NCI-H2196 (cell line): Measurements from ENCODE around the gene MEIKIN.
"Not testable (repeated sequence)": the region's sequence is repeated elsewhere in the genome, so short reads cannot be mapped to it uniquely, and the experiment has no call there.

Source experiments
- DNase-seq: peaks from one replicate; lab custom pipeline; 2025; ENCODE audit not compliant: unreplicated experiment; lab: John Stamatoyannopoulos, UW

MEIKIN gene

DNA sequence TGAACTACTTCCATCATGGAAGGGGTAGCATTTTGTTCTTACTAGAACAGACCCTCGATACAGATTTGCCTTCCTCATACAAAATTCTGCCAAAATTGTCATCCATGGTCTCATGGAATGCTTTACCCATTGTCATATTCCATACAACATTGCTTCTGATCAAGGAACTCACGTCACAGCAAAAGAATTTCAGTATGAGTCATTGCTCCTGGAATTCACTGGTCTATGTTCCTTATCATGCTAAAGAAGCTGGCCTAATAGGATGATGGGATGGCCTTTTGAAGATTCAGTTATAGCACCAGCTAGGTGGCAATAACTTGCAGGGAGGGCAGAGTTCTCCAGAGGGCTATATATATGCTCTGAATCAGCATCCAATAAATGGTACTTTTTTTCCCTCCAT is 130.5 kb downstream of the MEIKIN start:
- no peak for DNase-seq

DNA sequence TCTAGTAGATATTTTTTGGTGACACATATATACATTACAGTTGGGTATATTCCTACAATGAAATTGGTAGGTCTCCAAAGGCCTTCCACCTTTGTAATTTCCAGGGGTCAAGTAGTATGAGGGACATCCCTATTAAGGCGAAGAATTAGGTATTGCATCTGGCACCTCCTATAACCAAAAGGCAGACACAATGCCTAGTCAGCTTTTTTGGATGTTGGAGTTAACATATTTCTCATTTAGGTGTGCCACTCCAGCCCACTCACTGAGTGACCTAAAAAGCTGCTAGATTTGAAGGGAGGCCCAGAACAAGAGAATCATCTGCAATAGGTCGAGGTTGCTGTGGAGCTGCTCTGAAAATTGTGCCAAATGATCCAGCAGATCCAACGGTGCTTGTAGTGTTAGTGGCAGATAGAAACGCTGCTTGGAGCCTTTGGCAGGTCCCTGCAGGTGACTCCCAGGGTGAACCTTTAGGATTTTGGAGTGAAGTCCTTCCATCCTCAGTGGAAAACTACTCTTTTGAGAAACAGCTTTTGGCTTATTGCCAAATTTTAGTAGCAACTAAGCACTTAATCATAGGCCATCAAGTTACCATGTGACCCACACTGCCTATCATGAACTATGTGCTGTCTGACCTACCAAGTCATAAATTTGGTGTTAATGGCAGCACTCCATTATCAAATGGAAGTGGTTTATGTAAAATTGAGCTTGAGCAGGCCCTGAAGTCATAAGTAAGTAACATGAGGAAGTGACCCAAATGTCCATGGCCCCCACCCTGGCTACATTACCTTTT is 132.9 kb downstream of the MEIKIN start:
- DNase-seq: no peak

DNA sequence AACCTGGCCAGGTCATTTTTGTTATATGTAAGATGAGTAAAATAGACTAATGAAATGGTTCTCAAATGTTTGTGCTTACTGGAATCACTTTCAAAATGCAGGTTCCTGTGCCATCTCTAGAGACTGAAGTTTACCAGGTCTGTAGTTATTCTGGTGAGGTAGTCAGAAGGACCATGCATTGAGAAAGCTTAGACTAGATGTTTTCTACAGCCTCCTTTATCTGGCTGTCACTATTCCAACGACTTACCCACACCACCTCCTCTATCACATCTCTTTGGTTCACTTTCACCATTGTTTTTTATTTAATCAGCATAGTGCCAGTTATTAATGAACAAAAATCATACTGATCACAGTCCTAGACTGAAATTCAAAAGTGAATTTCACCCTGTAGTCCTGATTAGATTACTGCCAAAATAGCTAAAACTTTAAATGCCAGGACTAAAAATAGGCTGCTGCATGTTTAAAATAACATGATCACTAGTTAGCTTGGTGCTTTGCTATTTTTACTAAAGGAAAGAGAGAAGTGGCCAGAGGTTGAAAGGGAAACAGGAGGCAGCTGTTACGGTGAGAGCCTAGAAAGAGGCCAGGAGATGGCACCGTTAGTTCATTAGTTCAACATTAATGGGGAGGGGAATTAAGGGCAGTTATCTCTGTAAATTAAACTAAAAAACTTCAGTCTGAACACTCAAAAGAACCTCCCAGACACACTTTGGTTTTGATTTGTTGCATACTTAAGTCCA is 134.8 kb downstream of the MEIKIN start:
- peak; percentile 5 for DNase-seq

DNA sequence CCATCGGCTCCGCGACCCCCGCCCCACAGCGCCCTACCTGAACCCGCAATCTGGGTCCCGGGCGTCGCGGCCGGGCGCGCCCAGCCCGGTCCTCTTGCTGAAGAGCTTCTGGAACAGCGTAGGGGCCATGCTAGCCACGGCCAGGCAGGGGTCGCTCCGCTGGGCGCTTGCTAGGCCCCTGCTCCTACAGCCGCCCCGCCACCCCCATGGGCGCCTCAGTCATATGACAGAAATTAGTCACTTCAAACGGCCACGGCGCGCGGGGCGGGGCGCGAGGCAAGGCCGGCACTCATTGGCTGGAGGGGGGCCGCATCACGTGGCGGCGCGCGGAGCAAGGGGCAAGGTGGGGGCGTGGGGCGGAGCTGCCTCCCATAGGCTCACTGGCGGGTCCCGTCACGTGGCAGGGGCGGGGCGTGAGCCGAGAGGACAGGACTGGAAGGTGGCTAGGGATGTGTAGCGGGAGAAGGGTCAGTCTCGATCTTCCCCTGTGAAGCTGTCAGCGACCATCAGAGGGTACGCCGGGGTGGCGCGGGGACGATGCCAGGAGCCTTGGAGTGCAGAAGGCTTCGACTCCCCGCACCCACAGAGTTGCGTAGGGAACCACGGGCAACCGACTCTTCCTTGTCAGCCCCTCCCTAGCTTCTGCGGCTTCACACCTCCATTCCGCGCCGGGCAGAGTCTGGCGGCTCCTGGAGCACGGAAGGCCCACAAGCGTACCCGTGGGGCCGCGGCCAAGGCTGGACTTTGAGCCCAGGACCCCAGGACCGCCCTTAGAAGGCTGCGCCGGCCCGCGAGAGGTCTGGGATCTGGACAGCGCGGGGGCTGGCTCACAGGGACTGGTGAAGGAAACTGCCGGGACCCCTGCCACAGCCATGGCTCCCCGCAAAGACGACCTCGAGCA is 148.4 kb downstream of the MEIKIN start, which contains the start of gene FNIP1:
Gene FNIP1, minus strand, starts transcription at position 225 of the 901 bp plus-strand sequence. Its CDS starts 96 bp downstream, at position 129.
- peak; percentile 98 for DNase-seq

- peak; percentile 8 for DNase-seq
Observed at GRCh38 chr5:131795879-131796792, 149.3 kb downstream of the MEIKIN start.

DNA sequence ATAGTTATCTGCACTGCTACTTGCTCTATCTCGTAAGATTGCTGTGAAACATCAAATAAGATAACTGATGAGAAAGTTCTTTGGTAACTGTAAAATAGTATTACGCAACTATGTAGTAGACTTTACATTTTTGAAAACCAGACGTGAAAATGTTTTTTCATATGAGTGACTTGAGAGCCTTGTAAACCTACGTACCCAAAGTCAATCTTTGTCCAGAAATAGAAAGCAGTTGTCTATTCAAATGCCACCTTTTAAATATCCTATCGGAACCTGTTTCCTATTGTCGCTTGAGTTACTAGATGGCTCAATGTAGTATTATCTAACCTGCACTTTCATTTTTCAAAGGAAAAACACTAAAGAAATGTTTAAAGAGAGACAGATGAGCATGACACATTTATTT is 150.2 kb downstream of the MEIKIN start:
- no peak for DNase-seq

DNA sequence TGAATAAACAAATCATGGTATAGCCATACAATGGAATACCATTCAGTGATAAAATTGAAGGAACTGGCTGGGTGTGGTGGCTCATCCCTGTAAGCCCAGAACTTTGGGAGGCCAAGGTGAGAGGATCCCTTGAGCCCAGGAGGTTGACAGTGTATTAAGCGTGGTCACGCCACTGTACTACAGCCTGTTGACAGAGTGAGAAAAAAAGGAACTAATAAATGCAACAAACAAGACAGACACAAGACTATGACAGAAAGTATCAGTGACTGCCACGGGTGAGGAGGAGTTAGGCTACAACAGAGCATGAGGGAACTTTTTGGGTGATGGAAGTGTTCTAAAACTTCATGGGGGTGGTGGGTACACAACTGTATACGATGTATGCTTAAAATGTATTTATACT is 150.9 kb downstream of the MEIKIN start:
- no peak for DNase-seq

- DNase-seq: no peak
Observed at GRCh38 chr5:131792896-131793295, 152.6 kb downstream of the MEIKIN start.

DNA sequence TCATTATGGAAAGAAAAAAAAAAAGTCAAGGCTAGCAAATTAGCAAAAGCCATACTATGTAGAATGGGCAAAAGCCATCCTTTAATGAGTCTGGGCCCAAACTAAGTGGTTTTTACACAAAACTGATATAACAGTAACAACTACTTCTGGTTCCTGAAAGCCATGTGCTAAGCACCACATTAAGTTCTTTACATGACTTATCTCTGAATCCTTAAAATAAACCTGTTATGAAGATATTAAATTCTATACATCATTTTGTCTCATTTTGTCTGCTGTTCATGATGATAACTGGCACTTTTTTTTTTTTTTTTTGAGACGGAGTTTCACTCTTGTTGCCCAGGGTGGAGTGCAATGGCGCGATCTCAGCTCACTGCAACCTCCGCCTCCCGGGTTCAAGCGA is 153.6 kb downstream of the MEIKIN start:
- DNase-seq: no peak

GRCh38 chr5:131790550-131790949 is 154.9 kb downstream of the MEIKIN start:
- no peak for DNase-seq

DNA sequence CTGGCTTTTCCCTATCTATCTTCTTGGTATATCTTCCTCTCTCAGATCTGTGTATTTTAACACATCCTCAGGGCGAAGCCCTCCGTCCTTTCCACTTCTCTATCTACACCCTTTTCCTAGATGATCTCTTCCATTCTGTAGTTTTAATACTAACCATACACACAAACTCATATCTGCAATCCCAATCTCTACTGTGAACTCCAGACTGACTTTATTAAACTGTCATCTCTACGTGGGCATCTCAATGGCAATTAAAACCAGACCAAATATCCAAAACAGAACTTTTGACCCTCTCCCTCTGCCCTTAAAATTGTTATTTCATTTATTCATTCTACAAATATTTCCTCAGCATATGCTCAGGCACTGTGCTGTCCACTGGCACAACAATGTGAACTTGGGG is 155.7 kb downstream of the MEIKIN start:
- DNase-seq: no peak

DNA sequence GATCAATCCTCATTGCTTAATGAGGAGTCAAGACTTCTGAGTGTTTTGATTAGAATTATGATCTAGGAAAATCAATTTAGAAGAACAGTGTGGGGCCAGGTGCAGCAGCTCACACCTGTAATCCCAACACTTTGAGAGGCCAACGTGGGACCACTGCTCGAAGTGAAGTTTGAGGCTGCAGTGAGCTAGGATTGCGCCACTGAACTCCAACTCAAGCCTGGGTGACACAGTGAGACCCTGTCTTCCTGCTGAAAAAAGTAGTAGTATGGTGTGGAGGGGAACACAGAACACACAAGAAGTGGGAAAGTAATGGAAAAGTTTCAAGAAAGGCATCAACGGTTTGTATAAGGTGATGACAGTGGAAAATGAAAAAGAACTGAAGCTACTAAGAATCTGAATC is 157.7 kb downstream of the MEIKIN start:
- DNase-seq: no peak

GRCh38 chr5:131786900-131787692 is 158.4 kb downstream of the MEIKIN start:
- no peak for DNase-seq

DNA sequence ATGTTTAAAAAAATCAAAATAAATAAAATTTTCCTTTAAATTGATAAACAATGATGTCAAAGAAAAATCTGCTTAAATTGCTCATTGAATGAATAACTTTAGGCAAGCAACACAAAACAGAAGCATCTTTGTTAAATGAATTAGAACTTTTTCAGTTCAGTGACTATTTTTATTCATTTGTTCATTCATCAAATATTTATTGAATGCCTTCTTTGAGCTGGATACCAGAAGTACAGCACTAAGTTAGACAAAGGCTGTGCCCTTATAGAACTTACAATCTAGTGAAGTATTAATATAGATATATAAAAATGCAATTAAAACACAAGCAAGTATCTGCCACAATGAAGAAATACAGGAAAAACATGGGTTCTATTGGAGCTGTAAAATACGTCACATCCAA is 159.4 kb downstream of the MEIKIN start:
- DNase-seq: no peak

GRCh38 chr5:131783874-131784273 is 161.6 kb downstream of the MEIKIN start:
- no peak for DNase-seq

- DNase-seq: no peak
Observed at GRCh38 chr5:131783357-131783756, 162.1 kb downstream of the MEIKIN start.

GRCh38 chr5:131782717-131783116 is 162.7 kb downstream of the MEIKIN start:
- no peak for DNase-seq

- DNase-seq: not testable (repeated sequence)
Observed at GRCh38 chr5:131778141-131778540, 167.3 kb downstream of the MEIKIN start.

GRCh38 chr5:131776450-131776849 is 169.0 kb downstream of the MEIKIN start:
- DNase-seq: no peak
